ENCODE measurements around the gene C5orf52. TPM values are rescaled to one million over a fixed set of nuclear protein-coding genes. Genes with fewer than 3 reads are reported as not detected.
"Not testable (repeated sequence)": the region's sequence is repeated elsewhere in the genome, so short reads cannot be mapped to it uniquely, and the experiment has no call there.

C5orf52 gene
- total RNA-seq, 1 donor from 2014 or later, result not detected

DNA sequence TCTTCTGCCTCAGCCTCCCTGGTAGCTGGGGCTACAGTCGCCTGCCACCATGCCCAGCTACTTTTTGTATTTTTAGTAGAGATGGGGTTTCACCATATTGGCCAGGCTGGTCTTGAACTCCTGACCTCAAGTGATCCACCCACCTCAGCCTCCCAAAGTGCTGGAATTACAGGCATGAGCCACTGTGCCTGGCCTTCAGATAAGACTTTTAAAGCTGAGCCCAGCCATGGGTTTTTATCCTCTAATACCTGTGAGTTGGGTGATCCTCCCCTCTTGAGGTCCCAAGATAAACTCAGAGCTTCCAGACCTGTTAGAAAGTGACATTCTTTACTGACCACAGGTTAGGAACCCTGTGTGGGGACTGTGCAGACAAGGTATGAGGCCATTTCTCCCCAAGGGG is 56.5 kb downstream of the C5orf52 start:
- ATAC-seq, result not testable (repeated sequence)

Other genes with a start within 250 kb of the C5orf52 start
- 31.2 TPM for gene NIPAL4, start 211.3 kb upstream of the C5orf52 start, total RNA-seq
- 2.2 TPM for gene ADAM19, start 95.8 kb upstream of the C5orf52 start, total RNA-seq
- not detected for gene SOX30, start 19.1 kb upstream of the C5orf52 start, total RNA-seq
- gene THG1L, start 59.9 kb downstream of the C5orf52 start, total RNA-seq, result 10.6 TPM
- gene LSM11, start 72.2 kb downstream of the C5orf52 start, total RNA-seq, result 2.0 TPM
- gene CLINT1, start 187.6 kb downstream of the C5orf52 start, total RNA-seq, result 102 TPM